HepG2 (cell line): Measurements from ENCODE around the gene PPP1R8.

Experiments
- AHDC1 ChIP-seq: sonication (generic); formaldehyde crosslinking; IDR thresholded peaks from 2 replicates; pipeline ENCODE4 v1.5.1; 2020; ENCODE audit warnings: mild to moderate bottlenecking, missing genetic modification reagents, borderline replicate concordance
- CTCF ChIP-seq: sonication (generic); formaldehyde crosslinking; IDR thresholded peaks from 2 replicates; pipeline ENCODE4 v1.5.0; 2020; ENCODE audit warnings: mild to moderate bottlenecking, missing genetic modification reagents, moderate library complexity
- EZH2 ChIP-seq: conservative IDR thresholded peaks from 2 replicates; pipeline ENCODE4 v1.6.1; 2012; ENCODE audit warnings: mild to moderate bottlenecking, low read depth, low read length, moderate library complexity
- MAFK ChIP-seq, 2 experiments: IDR thresholded peaks in 1 of 2; conservative IDR thresholded peaks in 1 of 2; 2 replicates each; pipeline ENCODE4 v1.6.1; 2011; ENCODE audit warnings: improper control_type of control experiment in 2 of 2, low read length in 2 of 2
- NFRKB ChIP-seq: fragments of 450-650 bp; IDR thresholded peaks from 2 replicates; pipeline ENCODE4 v1.6.1; 2017
- POGK ChIP-seq: sonication (generic); formaldehyde crosslinking; conservative IDR thresholded peaks from 2 replicates; pipeline ENCODE4 v1.8.0; 2022; ENCODE audit warnings: mild to moderate bottlenecking, moderate library complexity, missing genetic modification reagents
- TAF1 ChIP-seq: sonication (generic); formaldehyde crosslinking; IDR thresholded peaks from 2 replicates; pipeline ENCODE4 v1.4.0; 2020; ENCODE audit warnings: missing genetic modification reagents
- ZFP41 ChIP-seq: sonication (generic); formaldehyde crosslinking; IDR thresholded peaks from 2 replicates; pipeline ENCODE4 v1.4.0; 2020; ENCODE audit warnings: mild to moderate bottlenecking, missing genetic modification reagents, borderline replicate concordance
- ZNF317 ChIP-seq: sonication (generic); formaldehyde crosslinking; IDR thresholded peaks from 2 replicates; pipeline ENCODE4 v1.5.0; 2020; ENCODE audit warnings: mild to moderate bottlenecking, missing genetic modification reagents

GRCh38 chr1:27878787-27879335 lies 48.3 kb downstream of the PPP1R8 start:
- no peak for TF ChIP-seq TAF1 (CRISPR knock-in tag)
- TF ChIP-seq POGK (CRISPR knock-in tag), result no peak
- no peak for TF ChIP-seq CTCF (CRISPR knock-in tag)
- TF ChIP-seq ZNF317 (CRISPR knock-in tag), result no peak
- TF ChIP-seq EZH2, result no peak
- TF ChIP-seq MAFK (conservative IDR thresholded peaks at IDR 0.05 in 1 of 2, IDR thresholded peaks at IDR 0.05 in 1 of 2; ENCODE audit: low read length in 2 of 2), result no peak
- TF ChIP-seq ZFP41 (CRISPR knock-in tag), result no peak
- TF ChIP-seq NFRKB, result no peak
- no peak for TF ChIP-seq AHDC1 (CRISPR knock-in tag)
